A549 (cell line): ENCODE measurements around the gene ACE. TPM values are rescaled to one million over a fixed set of nuclear protein-coding genes. Genes with fewer than 3 reads are reported as not detected.

Experiments
- ATAC-seq, 2 experiments: fragments of 200-7000 bp in 1 of 2; fragments of >200 bp in 1 of 2; cut with Nextera tagmentation in 1 of 2; cut with Tn5 transposase in 1 of 2; 3 replicates each; pipeline versions ENCODE4 v1.8.0 to v1.9.1; 2018 to 2020; ENCODE audit warnings: mild to moderate bottlenecking in 1 of 2, moderate library complexity in 1 of 2
- CTCF ChIA-PET: fragments of 300-600 bp; sonication (Branson Sonifier 250); formaldehyde crosslinking; extraction: SDS; loops from one replicate; lab custom pipeline; 2021; ENCODE audit warnings: antibody characterized with exemption, inconsistent platforms; lab: Yijun Ruan, JAX
- POLR2A ChIA-PET: fragments of 350-600 bp; formaldehyde crosslinking; extraction: SDS; loops from one replicate; lab custom pipeline; 2021; ENCODE audit warnings: antibody characterized with exemption, inconsistent platforms; lab: Yijun Ruan, JAX
- DNase-seq, 2 experiments: peaks; one replicate each; pipeline versions ENCODE4 v3.0.0 to v3.0.0-alpha.2; 2011 to 2016; ENCODE audit warnings: low read depth in 1 of 2, low spot score in 1 of 2
- FAIRE-seq: peaks from 2 replicates; lab custom pipeline; 2011; peaks lifted over from hg19 to GRCh38; lab: Jason Lieb, UNC
- H3K27ac ChIP-seq, 2 experiments: fragments of >200 bp; sonication (Bioruptor Twin); formaldehyde crosslinking; 3 replicates each; pipeline ENCODE4 v1.5.1; 2016 to 2017
- H3K4me1 ChIP-seq: fragments of >200 bp; sonication (Bioruptor Twin); formaldehyde crosslinking; 3 replicates; pipeline ENCODE4 v1.6.1; 2016
- H3K4me2 ChIP-seq: fragments of >200 bp; sonication (Bioruptor Twin); formaldehyde crosslinking; 3 replicates; pipeline ENCODE4 v1.6.1; 2016
- H3K4me3 ChIP-seq: fragments of >200 bp; sonication (Bioruptor Twin); formaldehyde crosslinking; 3 replicates; pipeline ENCODE4 v1.5.1; 2016
- H3K9me3 ChIP-seq: fragments of >200 bp; sonication (Bioruptor Twin); formaldehyde crosslinking; 3 replicates; pipeline ENCODE4 v1.6.1; 2016
- ATOH8 ChIP-seq: fragments of 250-450 bp; sonication (Bioruptor Pico); IDR thresholded peaks from 2 replicates; pipeline ENCODE4 v1.5.0; 2020; ENCODE audit warnings: low read depth, mild to moderate bottlenecking, moderate library complexity
- BHLHE40 ChIP-seq: IDR thresholded peaks from 2 replicates; pipeline ENCODE4 v1.6.1; 2012; ENCODE audit warnings: low read depth, low read length, inconsistent platforms
- CEBPB ChIP-seq, 2 experiments: fragments of >200 bp in 1 of 2; sonication (Bioruptor Twin) in 1 of 2; formaldehyde crosslinking in 1 of 2; IDR thresholded peaks; 2 replicates each; pipeline ENCODE4 v1.6.1; 2012 to 2016
- CHD4 ChIP-seq: fragments of 200-600 bp; sonication (generic); IDR thresholded peaks from 2 replicates; pipeline ENCODE4 v1.6.1; 2016; ENCODE audit warnings: antibody characterized with exemption, mild to moderate bottlenecking, borderline replicate concordance
- E2F6 ChIP-seq: IDR thresholded peaks from 2 replicates; pipeline ENCODE4 v1.6.1; 2012; ENCODE audit warnings: low read depth, borderline replicate concordance
- EHF ChIP-seq: fragments of 250-450 bp; sonication (Bioruptor Pico); IDR thresholded peaks from 2 replicates; pipeline ENCODE4 v1.5.0; 2020; ENCODE audit warnings: mild to moderate bottlenecking
- EHMT2 ChIP-seq: fragments of 200-600 bp; sonication (generic); IDR thresholded peaks from 2 replicates; pipeline ENCODE4 v1.6.1; 2016; ENCODE audit warnings: antibody characterized with exemption, low read depth, mild to moderate bottlenecking, moderate library complexity
- ELK1 ChIP-seq: fragments of 150-350 bp; IDR thresholded peaks from 2 replicates; pipeline ENCODE4 v1.6.1; 2014; ENCODE audit warnings: low read depth, mild to moderate bottlenecking, low read length
- EP300 ChIP-seq, 2 experiments: fragments of >200 bp; sonication (Bioruptor Twin); formaldehyde crosslinking; IDR thresholded peaks; 2 replicates in 1 of 2; 3 replicates in 1 of 2; pipeline ENCODE4 v1.6.1; 2016 to 2017
- FOSB ChIP-seq: fragments of 250-450 bp; sonication (Bioruptor Pico); IDR thresholded peaks from 2 replicates; pipeline ENCODE4 v1.5.0; 2020; ENCODE audit warnings: mild to moderate bottlenecking, moderate library complexity
- HMGXB4 ChIP-seq: fragments of 250-450 bp; sonication (Bioruptor Pico); IDR thresholded peaks from 2 replicates; pipeline ENCODE4 v1.5.0; 2021; ENCODE audit warnings: mild to moderate bottlenecking, moderate library complexity, borderline replicate concordance
- HOXB5 ChIP-seq: fragments of 250-450 bp; sonication (Bioruptor Pico); IDR thresholded peaks from 2 replicates; pipeline ENCODE4 v1.5.0; 2020; ENCODE audit warnings: mild to moderate bottlenecking, moderate library complexity
- KDM5A ChIP-seq: fragments of 200-600 bp; sonication (generic); IDR thresholded peaks from 2 replicates; pipeline ENCODE4 v1.6.1; 2016; ENCODE audit warnings: antibody characterized with exemption, mild to moderate bottlenecking
- MAX ChIP-seq: IDR thresholded peaks from 2 replicates; pipeline ENCODE4 v1.6.1; 2012
- MAZ ChIP-seq: fragments of 150-350 bp; IDR thresholded peaks from 2 replicates; pipeline ENCODE4 v1.6.1; 2014; ENCODE audit warnings: antibody characterized with exemption, low read depth, low read length, borderline replicate concordance
- NFE2L2 ChIP-seq: fragments of 150-350 bp; conservative IDR thresholded peaks from 2 replicates; pipeline ENCODE4 v1.6.1; 2014; ENCODE audit warnings: low read length
- NR3C1 ChIP-seq: fragments of >200 bp; sonication (Bioruptor Twin); formaldehyde crosslinking; IDR thresholded peaks from 3 replicates; pipeline ENCODE4 v1.6.1; 2017
- PBX3 ChIP-seq: IDR thresholded peaks from 2 replicates; pipeline ENCODE4 v1.6.1; 2012
- POLR2A ChIP-seq: IDR thresholded peaks from 2 replicates; pipeline ENCODE4 v1.6.1; 2012; ENCODE audit warnings: mild to moderate bottlenecking, low read length
- REST ChIP-seq: fragments of 200-600 bp; sonication (generic); IDR thresholded peaks from 2 replicates; pipeline ENCODE4 v1.6.1; 2016; ENCODE audit warnings: antibody characterized with exemption, mild to moderate bottlenecking, moderate library complexity
- TP53 ChIP-seq: fragments of 250-450 bp; sonication (Bioruptor Pico); IDR thresholded peaks from 2 replicates; pipeline ENCODE4 v1.5.0; 2021; ENCODE audit warnings: mild to moderate bottlenecking, moderate library complexity
- ZFP36 ChIP-seq: fragments of 450-650 bp; IDR thresholded peaks from 2 replicates; pipeline ENCODE4 v1.6.1; 2014; ENCODE audit warnings: borderline replicate concordance; ENCODE audit not compliant: partially characterized antibody
- ZNF302 ChIP-seq: fragments of 250-450 bp; sonication (Bioruptor Pico); IDR thresholded peaks from 2 replicates; pipeline ENCODE4 v1.9.0; 2021; ENCODE audit warnings: inconsistent platforms, mild to moderate bottlenecking, moderate library complexity
- WGBS: methylation state at CpG from one replicate; pipeline ENCODE4 v1.1.6; 2017; ENCODE audit errors: missing lambda C conversion rate; 5-methylcytosine and 5-hydroxymethylcytosine counted together
- polyA plus RNA-seq, 4 experiments: library from polyadenylated mRNA; depleted of rRNA in 3 of 4; stranded (reverse); fragments of >200 nt; fragmentation: RNase III in 1 of 4; extraction: RNeasy Plus Mini Kit Qiagen cat#74134 plus additional on column Dnase treatment in 1 of 4; gene quantifications; 2 replicates in 3 of 4; 3 replicates in 1 of 4; pipeline ENCODE4 v1.2.3, GENCODE V29; 2011 to 2017

ACE gene
- polyA plus RNA-seq, 2 of the 4 experiments (the other 2 are of a cell fraction): 0.22 to 0.52 TPM

- Histone ChIP-seq H3K4me2 (no peak overlapping the region), H3K4me3 (no peak overlapping the region), H3K4me1 (peaks cover 13% of the 10 kb centered on the region), H3K27ac (no peak overlapping the region), H3K9me3 (no peaks in the 10 kb centered on the region)
- DNase-seq (no peak), ATAC-seq (no peak), FAIRE-seq (no peak)
- ChIA-PET POLR2A (no interaction called here), CTCF (interaction anchor here (0.7 to 13.8 kb wide), 16 partner anchors 9 to 809 kb away, joined by 3 to 347 read pairs (median 16); partner anchors contain the start of gene CYB561)
- TF ChIP-seq MAX (no peak), ELK1 (no peak), BHLHE40 (no peak), MAZ (no peak), PBX3 (no peak), EHF (CRISPR knock-in tag) (no peak), ZFP36 (no peak)
- 77% methylated on average over 10 of the region's 11 CpGs for WGBS
Observed at GRCh38 chr17:63480826-63481487, 4.1 kb downstream of the ACE start.

- Histone ChIP-seq H3K4me2 (no peak overlapping the region), H3K4me3 (no peak overlapping the region), H3K4me1 (peaks cover 13% of the 10 kb centered on the region), H3K27ac (no peak overlapping the region), H3K9me3 (no peaks in the 10 kb centered on the region)
- TF ChIP-seq E2F6 (no peak), HMGXB4 (CRISPR knock-in tag) (no peak), KDM5A (no peak), EP300 (IDR thresholded peaks at IDR 0.05) (no peak), MAZ (no peak), POLR2A (no peak), CEBPB (IDR thresholded peaks at IDR 0.05) (no peak), TP53 (CRISPR knock-in tag) (no peak), REST (no peak), NR3C1 (no peak), HOXB5 (CRISPR knock-in tag) (no peak), FOSB (no peak), NFE2L2 (no peak), ATOH8 (CRISPR knock-in tag) (no peak), CHD4 (no peak), ZNF302 (CRISPR knock-in tag) (no peak), EHMT2 (no peak)
- FAIRE-seq (no peak), DNase-seq (no peak), ATAC-seq (no peak)
- WGBS: 68% methylated on average over 16 of the region's 16 CpGs
- POLR2A ChIA-PET: no interaction called here
- CTCF ChIA-PET: interaction anchor here (1.5 to 13.8 kb wide), 8 partner anchors 12 to 809 kb away, joined by 3 to 347 read pairs (median 52); partner anchors contain the start of gene CYB561
Observed at GRCh38 chr17:63481488-63481870, 4.6 kb downstream of the ACE start.
